H9 (cell line): ENCODE data around the gene KIF19. TPM values are rescaled to one million over a fixed set of nuclear protein-coding genes. Genes with fewer than 3 reads are reported as not detected.
"Not testable (repeated sequence)": the region's sequence is repeated elsewhere in the genome, so short reads cannot be mapped to it uniquely, and the experiment has no call there.

ENCODE experiments used
- DNase-seq: peaks from one replicate; pipeline ENCODE4 v3.0.0-alpha.2; 2017
- H2AFZ ChIP-seq: one replicate; pipeline ENCODE4 v1.6.1; 2013; ENCODE audit warnings: mild to moderate bottlenecking, low read length, control low read depth, moderate library complexity
- H2AK5ac ChIP-seq: 2 replicates; pipeline ENCODE4 v1.6.1; 2013; ENCODE audit warnings: low read length, control low read depth, mixed read lengths; ENCODE audit not compliant: insufficient read length
- H2BK120ac ChIP-seq: one replicate; pipeline ENCODE4 v1.6.1; 2013; ENCODE audit warnings: low read depth, mild to moderate bottlenecking, low read length, control low read depth, inconsistent platforms; ENCODE audit not compliant: poor library complexity, severe bottlenecking
- H2BK12ac ChIP-seq: 2 replicates; pipeline ENCODE4 v1.6.1; 2013; ENCODE audit warnings: low read length, control low read depth, mixed read lengths, low read depth; ENCODE audit not compliant: insufficient read length
- H2BK15ac ChIP-seq: 2 replicates; pipeline ENCODE4 v1.6.1; 2013; ENCODE audit warnings: low read depth, low read length, control low read depth
- H2BK20ac ChIP-seq: one replicate; pipeline ENCODE4 v1.6.1; 2013; ENCODE audit warnings: low read depth, mild to moderate bottlenecking, low read length, control low read depth, inconsistent platforms; ENCODE audit not compliant: poor library complexity, severe bottlenecking
- H2BK5ac ChIP-seq: 2 replicates; pipeline ENCODE4 v1.6.1; 2013; ENCODE audit warnings: low read length, control low read depth, mixed read lengths; ENCODE audit not compliant: insufficient read length
- H3K14ac ChIP-seq: 2 replicates; pipeline ENCODE4 v1.6.1; 2013; ENCODE audit warnings: low read length, control low read depth; ENCODE audit not compliant: insufficient read depth
- H3K18ac ChIP-seq: 2 replicates; pipeline ENCODE4 v1.6.1; 2013; ENCODE audit warnings: low read depth, mild to moderate bottlenecking, mixed read lengths, low read length, control low read depth; ENCODE audit not compliant: insufficient read length
- H3K23ac ChIP-seq: 2 replicates; pipeline ENCODE4 v1.6.1; 2013; ENCODE audit warnings: low read length, control low read depth, mixed read lengths, low read depth; ENCODE audit not compliant: insufficient read length
- H3K23me2 ChIP-seq: 2 replicates; pipeline ENCODE4 v1.6.1; 2013; ENCODE audit warnings: low read depth, mild to moderate bottlenecking, mixed read lengths, low read length, control low read depth; ENCODE audit not compliant: insufficient read length, poor library complexity, severe bottlenecking
- H3K27ac ChIP-seq: 2 replicates; pipeline ENCODE4 v1.5.1; 2013; ENCODE audit warnings: low read length, control low read depth, mixed read lengths, low read depth; ENCODE audit not compliant: insufficient read length
- H3K27me3 ChIP-seq: 2 replicates; pipeline ENCODE4 v1.6.1; 2013; ENCODE audit warnings: low read length, control low read depth, inconsistent platforms; ENCODE audit not compliant: insufficient read depth
- H3K4ac ChIP-seq: 2 replicates; pipeline ENCODE4 v1.6.1; 2013; ENCODE audit warnings: low read depth, mild to moderate bottlenecking, control low read depth, inconsistent platforms, low read length, moderate library complexity
- H3K4me1 ChIP-seq: 2 replicates; pipeline ENCODE4 v1.6.1; 2013; ENCODE audit warnings: low read length, control low read depth, inconsistent platforms; ENCODE audit not compliant: insufficient read depth
- H3K4me2 ChIP-seq: 2 replicates; pipeline ENCODE4 v1.6.1; 2013; ENCODE audit warnings: low read length, control low read depth, mixed read lengths; ENCODE audit not compliant: insufficient read length, insufficient read depth
- H3K56ac ChIP-seq: 2 replicates; pipeline ENCODE4 v1.6.1; 2013; ENCODE audit warnings: low read depth, mild to moderate bottlenecking, mixed read lengths, low read length, control low read depth; ENCODE audit not compliant: insufficient read length
- H3K79me1 ChIP-seq: 2 replicates; pipeline ENCODE4 v1.6.1; 2013; ENCODE audit warnings: low read depth, mild to moderate bottlenecking, moderate library complexity, low read length, control low read depth, inconsistent platforms; ENCODE audit not compliant: insufficient read depth, poor library complexity, severe bottlenecking
- H3K79me2 ChIP-seq: 2 replicates; pipeline ENCODE4 v1.6.1; 2013; ENCODE audit warnings: low read length, control low read depth, inconsistent platforms; ENCODE audit not compliant: insufficient read depth
- H3K9ac ChIP-seq: 2 replicates; pipeline ENCODE4 v1.6.1; 2013; ENCODE audit warnings: low read length, control low read depth, mixed read lengths; ENCODE audit not compliant: insufficient read length; ENCODE audit errors: extremely low read depth
- H3K9me3 ChIP-seq: one replicate; pipeline ENCODE4 v1.6.1; 2013; ENCODE audit warnings: low read depth, low read length, inconsistent platforms; ENCODE audit not compliant: control insufficient read depth
- H3T11ph ChIP-seq: one replicate; pipeline ENCODE4 v1.6.1; 2013; ENCODE audit warnings: mild to moderate bottlenecking, low read length, control low read depth, inconsistent platforms
- H4K20me1 ChIP-seq: one replicate; pipeline ENCODE4 v1.6.1; 2013; ENCODE audit not compliant: control insufficient read depth, insufficient read length, insufficient read depth
- H4K5ac ChIP-seq: 2 replicates; pipeline ENCODE4 v1.6.1; 2013; ENCODE audit warnings: low read depth, mild to moderate bottlenecking, mixed read lengths, low read length, control low read depth; ENCODE audit not compliant: insufficient read length
- H4K8ac ChIP-seq: replicated peaks from 2 replicates; pipeline ENCODE4 v1.6.1; 2013; ENCODE audit warnings: low read length, control low read depth, mixed read lengths, low read depth; ENCODE audit not compliant: insufficient read length
- H4K91ac ChIP-seq: 2 replicates; pipeline ENCODE4 v1.6.1; 2013; ENCODE audit warnings: low read depth, mild to moderate bottlenecking, moderate library complexity, mixed read lengths, low read length, control low read depth; ENCODE audit not compliant: insufficient read length
- H3K27ac Mint-ChIP-seq, 3 experiments: 2 replicates in 2 of 3; 3 replicates in 1 of 3; pipeline ENCODE4 v1.8.0; 2020 to 2021; ENCODE audit warnings: mixed read lengths in 3 of 3, mild to moderate bottlenecking in 1 of 3, moderate library complexity in 1 of 3
- H3K27me3 Mint-ChIP-seq: 2 replicates; pipeline ENCODE4 v1.8.0; 2021; ENCODE audit warnings: low read depth, mild to moderate bottlenecking, moderate library complexity, mixed read lengths
- H3K36me3 Mint-ChIP-seq, 3 experiments: 2 replicates in 2 of 3; 3 replicates in 1 of 3; pipeline ENCODE4 v1.8.0; 2020 to 2021; ENCODE audit warnings: low read depth in 3 of 3, mixed read lengths in 3 of 3; ENCODE audit not compliant: insufficient read depth in 1 of 3
- H3K4me1 Mint-ChIP-seq, 2 experiments: 2 replicates each; pipeline ENCODE4 v1.8.0; 2020; ENCODE audit warnings: mixed read lengths in 2 of 2
- H3K4me3 Mint-ChIP-seq, 2 experiments: 2 replicates in 1 of 2; 3 replicates in 1 of 2; pipeline ENCODE4 v1.8.0; 2020 to 2021; ENCODE audit warnings: mild to moderate bottlenecking in 2 of 2, mixed read lengths in 2 of 2, moderate library complexity in 1 of 2
- H3K9me3 Mint-ChIP-seq, 2 experiments: 2 replicates in 1 of 2; 3 replicates in 1 of 2; pipeline ENCODE4 v1.8.0; 2020; ENCODE audit warnings: mild to moderate bottlenecking in 2 of 2, mixed read lengths in 2 of 2, moderate library complexity in 1 of 2
- WGBS: extraction: QIAGEN DNeasy Blood & Tissue Kit; methylation state at CpG from one replicate; pipeline ENCODE4 v1.1.7; 2013; ENCODE audit warnings: missing lambda C conversion rate, low lambda C conversion rate, mixed read lengths; ENCODE audit not compliant: insufficient read length; ENCODE audit errors: extremely low coverage; 5-methylcytosine and 5-hydroxymethylcytosine counted together
- total RNA-seq: library from RNA; stranded (reverse); gene quantifications from 2 replicates; pipeline ENCODE4 v1.2.1, GENCODE V29; 2021
- TF ChIP-seq, protein P1 (sequence below): fragments of 200-600 bp; sonication (generic); conservative IDR thresholded peaks from 3 replicates; pipeline ENCODE4 v1.8.0; 2021; ENCODE audit warnings: antibody characterized with exemption, mild to moderate bottlenecking

Gene KIF19
- total RNA-seq, 1 experiment from 2014 or later: 0.13 TPM

DNA sequence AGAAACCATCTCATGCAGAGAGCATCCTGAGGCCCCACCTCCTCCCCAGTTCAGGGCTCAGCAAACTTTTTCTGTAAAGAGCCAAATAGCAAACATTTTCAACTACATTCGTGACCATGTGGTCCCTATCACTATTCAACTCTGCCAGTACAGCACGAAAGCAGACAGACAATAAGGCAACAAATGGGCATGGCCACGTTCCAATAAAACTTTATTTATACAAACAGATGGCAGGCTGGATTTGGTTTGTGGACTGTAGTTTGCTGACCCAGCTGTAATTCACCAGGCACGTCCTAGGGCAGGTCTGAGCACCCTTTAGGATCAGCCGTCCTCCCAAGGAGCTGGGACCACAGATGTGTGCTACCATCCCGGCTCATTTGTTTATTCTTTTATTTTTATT is 78.8 kb downstream of the KIF19 start:
- no CpG with 5 or more reads among the region's 6 CpGs for whole genome bisulfite sequencing

DNA sequence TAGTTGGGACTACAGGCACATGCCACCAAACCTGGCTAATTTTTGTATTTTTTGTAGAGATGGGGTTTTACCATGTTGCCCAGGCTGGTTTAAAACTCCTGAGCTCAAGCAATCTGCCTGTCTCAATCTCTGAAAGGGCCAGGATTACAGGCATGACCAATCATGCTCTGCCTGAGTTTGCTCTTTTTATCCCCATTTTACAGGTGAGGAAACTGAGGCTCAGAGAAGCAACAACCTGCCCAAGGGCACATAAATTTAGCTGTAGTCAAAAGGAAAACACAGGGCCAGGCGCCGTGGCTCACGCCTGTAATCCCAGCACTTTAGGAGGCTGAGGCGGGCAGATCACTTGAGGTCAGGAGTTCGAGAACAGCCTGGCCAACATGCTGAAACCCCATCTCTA is 79.3 kb downstream of the KIF19 start:
- H3K4ac ChIP-seq, H2AK5ac ChIP-seq, H3K4me1 ChIP-seq, H3K27ac ChIP-seq, H3K9ac ChIP-seq, H3K56ac ChIP-seq, H3K9me3 Mint-ChIP-seq, H2BK20ac ChIP-seq, H3K27me3 ChIP-seq, H3K79me1 ChIP-seq, H3K23me2 ChIP-seq, H3K9me3 ChIP-seq, H3K18ac ChIP-seq, H3K36me3 Mint-ChIP-seq, H3T11ph ChIP-seq, H3K4me2 ChIP-seq, H2BK15ac ChIP-seq, H2BK5ac ChIP-seq, H4K5ac ChIP-seq, H3K4me3 Mint-ChIP-seq, H3K23ac ChIP-seq, H4K20me1 ChIP-seq, H4K91ac ChIP-seq, H3K14ac ChIP-seq, H2BK12ac ChIP-seq, H2AFZ ChIP-seq, H2BK120ac ChIP-seq, DNase-seq, H3K79me2 ChIP-seq, H4K8ac ChIP-seq: not testable (repeated sequence)
- Mint-ChIP-seq H3K27ac (peak overlapping the region in 1 of 3 experiments; percentile 44; a peak in 1 of 7 replicates), H3K27me3 (peaks cover 10% of the 10 kb centered on the region), H3K4me1 (peaks cover 14 to 23% of the 10 kb centered on the region in 2 experiments)
- WGBS: no CpG with 5 or more reads among the region's 5 CpGs

More for the DNA sequence above, 78.8 kb downstream of the KIF19 start:
- Histone ChIP-seq H4K5ac (no peak overlapping the region), H3K14ac (no peak overlapping the region), H3T11ph (no peak overlapping the region), H3K23me2 (no peaks in the 10 kb centered on the region), H3K4me1 (peaks cover 5% of the 10 kb centered on the region; the same call in 1 of the 2 replicates), H2BK120ac (no peak overlapping the region), H3K9me3 (no peaks in the 10 kb centered on the region), H3K79me1 (no peaks in the 10 kb centered on the region), H2AK5ac (no peak overlapping the region), H3K23ac (no peak overlapping the region), H4K8ac (no peak overlapping the region), H3K27ac (no peak overlapping the region), H2BK12ac (no peak overlapping the region), H3K79me2 (no peaks in the 10 kb centered on the region), H3K27me3 (no peaks in the 10 kb centered on the region), H4K20me1 (no peaks in the 10 kb centered on the region), H3K4ac (no peak overlapping the region), H3K9ac (no peak overlapping the region), H4K91ac (no peak overlapping the region), H2BK20ac (no peak overlapping the region), H3K18ac (no peak overlapping the region), H2AFZ (no peak overlapping the region), H3K4me2 (peak overlapping the region; percentile 13), H2BK5ac (no peak overlapping the region), H2BK15ac (no peak overlapping the region), H3K56ac (no peak overlapping the region)
- peak overlapping the region in 1 of 3 experiments; percentile 4; a peak in 3 of 7 replicates for H3K27ac Mint-ChIP-seq
- H3K4me1 Mint-ChIP-seq: peaks cover 14 to 19% of the 10 kb centered on the region in 2 experiments
- H3K27me3 Mint-ChIP-seq: peaks cover 10% of the 10 kb centered on the region
- H3K9me3 Mint-ChIP-seq: no peaks in the 10 kb centered on the region
- TF ChIP-seq, protein P1, sequence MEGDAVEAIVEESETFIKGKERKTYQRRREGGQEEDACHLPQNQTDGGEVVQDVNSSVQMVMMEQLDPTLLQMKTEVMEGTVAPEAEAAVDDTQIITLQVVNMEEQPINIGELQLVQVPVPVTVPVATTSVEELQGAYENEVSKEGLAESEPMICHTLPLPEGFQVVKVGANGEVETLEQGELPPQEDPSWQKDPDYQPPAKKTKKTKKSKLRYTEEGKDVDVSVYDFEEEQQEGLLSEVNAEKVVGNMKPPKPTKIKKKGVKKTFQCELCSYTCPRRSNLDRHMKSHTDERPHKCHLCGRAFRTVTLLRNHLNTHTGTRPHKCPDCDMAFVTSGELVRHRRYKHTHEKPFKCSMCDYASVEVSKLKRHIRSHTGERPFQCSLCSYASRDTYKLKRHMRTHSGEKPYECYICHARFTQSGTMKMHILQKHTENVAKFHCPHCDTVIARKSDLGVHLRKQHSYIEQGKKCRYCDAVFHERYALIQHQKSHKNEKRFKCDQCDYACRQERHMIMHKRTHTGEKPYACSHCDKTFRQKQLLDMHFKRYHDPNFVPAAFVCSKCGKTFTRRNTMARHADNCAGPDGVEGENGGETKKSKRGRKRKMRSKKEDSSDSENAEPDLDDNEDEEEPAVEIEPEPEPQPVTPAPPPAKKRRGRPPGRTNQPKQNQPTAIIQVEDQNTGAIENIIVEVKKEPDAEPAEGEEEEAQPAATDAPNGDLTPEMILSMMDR: no peak
- no peaks in the 10 kb centered on the region for H3K36me3 Mint-ChIP-seq
- DNase-seq: no peak
- H3K4me3 Mint-ChIP-seq: peak overlapping the region in 1 of 2 experiments; percentile 51; a peak in 2 of 5 replicates
